Transverse colon (tissue), 4 donors: ENCODE measurements around the gene ITPR2. TPM values are rescaled to one million over a fixed set of nuclear protein-coding genes. Genes with fewer than 3 reads are reported as not detected.
"Not testable (repeated sequence)": the region's sequence is repeated elsewhere in the genome, so short reads cannot be mapped to it uniquely, and the experiment has no call there.

Source experiments
- DNase-seq: peaks from one replicate; pipeline ENCODE4 v3.0.0-alpha.2; 2019
- H3K27ac ChIP-seq, 4 donors: fragments of 200-600 bp; sonication (generic); 2 replicates each; pipeline ENCODE4 v1.5.1; 2016 to 2018; ENCODE audit warnings: inconsistent platforms in 4 of 4
- H3K27me3 ChIP-seq: fragments of 200-600 bp; sonication (generic); 2 replicates; pipeline ENCODE4 v1.5.1; 2017; ENCODE audit warnings: inconsistent platforms
- H3K36me3 ChIP-seq, 4 donors: fragments of 200-600 bp; sonication (generic); 2 replicates each; pipeline ENCODE4 v1.5.1; 2017 to 2019; ENCODE audit warnings: inconsistent platforms in 4 of 4
- H3K4me1 ChIP-seq, 4 donors: fragments of 200-600 bp; sonication (generic); 2 replicates each; pipeline ENCODE4 v1.5.1; 2017 to 2020; ENCODE audit warnings: inconsistent platforms in 4 of 4
- H3K4me3 ChIP-seq, 4 donors: fragments of 200-600 bp; sonication (generic); 1 replicate in 1 of 4; 2 replicates in 3 of 4; pipeline versions ENCODE4 v1.5.1 to v1.6.1; 2017 to 2019; ENCODE audit warnings: inconsistent platforms in 4 of 4
- H3K9me3 ChIP-seq, 2 donors: fragments of 200-600 bp; sonication (generic); 2 replicates each; pipeline ENCODE4 v1.5.1; 2017 to 2019; ENCODE audit warnings: inconsistent platforms in 2 of 2
- EP300 ChIP-seq: sonication (generic); formaldehyde crosslinking; IDR thresholded peaks from one replicate; pipeline ENCODE4 v1.6.1; 2017; ENCODE audit warnings: antibody characterized with exemption, low read depth
- POLR2A ChIP-seq: fragments of 450-650 bp; IDR thresholded peaks from one replicate; pipeline ENCODE4 v1.6.1; 2016; ENCODE audit warnings: antibody characterized with exemption, mild to moderate bottlenecking, moderate library complexity
- POLR2AphosphoS5 ChIP-seq, 3 donors: sonication (generic); formaldehyde crosslinking; IDR thresholded peaks; one replicate each; pipeline ENCODE4 v1.6.1; 2016; ENCODE audit warnings: antibody characterized with exemption in 3 of 3
- WGBS, 2 donors: methylation state at CpG; one replicate each; pipeline ENCODE4 v1.1.5; 2018; ENCODE audit warnings: low coverage in 1 of 2; 5-methylcytosine and 5-hydroxymethylcytosine counted together
- in situ Hi-C, 4 donors: fragments of 200-750 bp; cut with MboI; loops; one replicate each; pipeline versions ENCODE4 v1.15.0 to v1.15.1; 2017; ENCODE audit warnings: low sequenced_read_pairs in 3 of 4, low pct_ligation_motif_present in 1 of 4, low pct_unique_long_range_greater_than_20kb in 1 of 4
- intact Hi-C: fragments of 100-400 bp; cut with DNase I; formaldehyde crosslinking; loops from one replicate; pipeline ENCODE4 v1.15.1; 2023; ENCODE audit warnings: low total_unique reads
- total RNA-seq, 4 donors: library from RNA; depleted of rRNA; stranded (reverse); fragments of >200 nt; gene quantifications; one replicate each; pipeline ENCODE4 v1.1.0, GENCODE V29; 2016
- TF ChIP-seq, protein P1 (sequence below), 5 experiments: fragments of 200-600 bp in 3 of 5; fragments of 450-650 bp in 2 of 5; sonication (generic) in 3 of 5; IDR thresholded peaks; 1 replicate in 2 of 5; 2 replicates in 3 of 5; pipeline ENCODE4 v1.5.1; 2016 to 2017; ENCODE audit warnings: antibody characterized with exemption in 5 of 5, inconsistent platforms in 3 of 5, mild to moderate bottlenecking in 2 of 5, moderate library complexity in 1 of 5

The ITPR2 gene
- total RNA-seq, 4 donors from 2014 or later = 29.8 to 60.5 (median 41.2) TPM

DNA sequence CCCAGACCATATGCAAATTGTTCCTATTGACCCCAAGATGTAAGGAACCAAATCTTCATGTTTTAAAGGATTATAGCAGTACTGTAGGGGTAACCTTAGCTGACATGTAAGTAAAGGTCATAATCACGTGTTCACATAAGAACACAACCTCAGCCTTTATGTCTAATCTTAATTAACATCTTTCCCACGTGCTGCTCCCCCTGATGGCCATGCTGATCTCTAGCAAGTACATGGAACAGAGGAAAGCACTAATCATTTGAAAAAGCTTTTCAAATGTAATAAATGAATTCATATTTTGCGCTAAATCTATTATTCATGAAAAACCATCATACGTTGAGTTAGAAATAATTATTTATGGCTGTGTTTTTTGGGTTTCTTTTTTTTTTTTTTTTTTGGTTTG, 30.5 kb upstream of the ITPR2 start:
- Histone ChIP-seq H3K36me3 (no peaks in the 10 kb centered on the region), H3K4me1 (no peaks in the 10 kb centered on the region), H3K9me3 (no peaks in the 10 kb centered on the region), H3K27me3 (no peaks in the 10 kb centered on the region), H3K27ac (no peak overlapping the region), H3K4me3 (no peak overlapping the region)
- 61 to 62% methylated on average over 4 of the region's 4 CpGs for WGBS, 2 donors
- no peak for DNase-seq
- TF ChIP-seq POLR2AphosphoS5 (IDR thresholded peaks at IDR 0.05) (no peak), EP300 (no peak)
- intact Hi-C loops (no loop called here), in situ Hi-C loops (no loop called here)

DNA sequence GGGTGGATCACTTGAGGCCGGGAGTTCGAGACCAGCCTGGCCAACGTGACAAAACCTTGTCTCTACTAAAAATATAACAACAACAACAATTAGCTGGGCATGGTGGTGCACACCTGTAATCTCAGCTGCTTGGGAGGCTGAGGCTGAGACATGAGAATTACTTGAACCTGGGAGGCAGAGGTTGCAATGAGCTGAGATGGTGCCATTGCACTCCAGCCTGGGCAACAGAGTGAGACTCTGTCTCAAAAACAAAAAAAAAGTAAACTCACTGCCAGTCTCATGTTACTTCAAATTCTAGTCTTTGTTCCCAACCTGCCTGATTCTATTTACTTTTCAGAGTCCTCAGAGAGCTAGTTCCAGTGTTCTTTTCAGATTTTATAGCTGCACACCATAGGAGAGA, 29.8 kb upstream of the ITPR2 start:
- in situ Hi-C loops = not testable (repeated sequence)
- WGBS, 2 donors = 95 to 96% methylated on average over 3 of the region's 3 CpGs

DNA sequence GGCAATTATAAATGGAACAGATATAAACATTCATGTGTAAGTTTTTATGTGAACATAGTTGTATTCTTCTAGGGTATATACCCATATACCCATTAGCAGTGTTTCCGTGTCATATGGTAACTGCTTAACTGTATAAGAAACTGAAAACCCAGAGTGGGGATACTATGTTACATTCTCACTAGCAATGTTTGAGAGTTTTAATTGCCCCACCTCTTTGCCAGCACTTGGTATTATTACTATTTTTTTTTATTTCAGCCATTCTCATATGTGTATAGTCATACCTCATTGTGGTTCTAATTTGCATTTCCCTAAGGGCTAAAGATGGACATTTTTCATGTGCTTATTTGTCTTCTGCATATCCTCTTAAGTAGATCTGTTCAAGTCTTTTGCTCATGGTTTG, 28.7 kb upstream of the ITPR2 start:
- Histone ChIP-seq H3K27me3 (no peaks in the 10 kb centered on the region), H3K27ac (no peak overlapping the region), H3K36me3 (no peaks in the 10 kb centered on the region), H3K9me3 (no peaks in the 10 kb centered on the region), H3K4me3 (no peak overlapping the region), H3K4me1 (no peaks in the 10 kb centered on the region)
- WGBS, 2 donors = 91 to 100% methylated on average over 1 of the region's 1 CpG
- TF ChIP-seq EP300 = no peak
- no peak for TF ChIP-seq POLR2A
- no peak for TF ChIP-seq POLR2AphosphoS5 (IDR thresholded peaks at IDR 0.05)
- TF ChIP-seq, protein P1, sequence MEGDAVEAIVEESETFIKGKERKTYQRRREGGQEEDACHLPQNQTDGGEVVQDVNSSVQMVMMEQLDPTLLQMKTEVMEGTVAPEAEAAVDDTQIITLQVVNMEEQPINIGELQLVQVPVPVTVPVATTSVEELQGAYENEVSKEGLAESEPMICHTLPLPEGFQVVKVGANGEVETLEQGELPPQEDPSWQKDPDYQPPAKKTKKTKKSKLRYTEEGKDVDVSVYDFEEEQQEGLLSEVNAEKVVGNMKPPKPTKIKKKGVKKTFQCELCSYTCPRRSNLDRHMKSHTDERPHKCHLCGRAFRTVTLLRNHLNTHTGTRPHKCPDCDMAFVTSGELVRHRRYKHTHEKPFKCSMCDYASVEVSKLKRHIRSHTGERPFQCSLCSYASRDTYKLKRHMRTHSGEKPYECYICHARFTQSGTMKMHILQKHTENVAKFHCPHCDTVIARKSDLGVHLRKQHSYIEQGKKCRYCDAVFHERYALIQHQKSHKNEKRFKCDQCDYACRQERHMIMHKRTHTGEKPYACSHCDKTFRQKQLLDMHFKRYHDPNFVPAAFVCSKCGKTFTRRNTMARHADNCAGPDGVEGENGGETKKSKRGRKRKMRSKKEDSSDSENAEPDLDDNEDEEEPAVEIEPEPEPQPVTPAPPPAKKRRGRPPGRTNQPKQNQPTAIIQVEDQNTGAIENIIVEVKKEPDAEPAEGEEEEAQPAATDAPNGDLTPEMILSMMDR (IDR thresholded peaks at IDR 0.05) = no peak
- in situ Hi-C loops = no loop called here
- intact Hi-C loops = no loop called here
- no peak for DNase-seq

More for the DNA sequence above, 29.8 kb upstream of the ITPR2 start:
- intact Hi-C loops, H3K4me1 ChIP-seq, H3K36me3 ChIP-seq, DNase-seq, H3K27ac ChIP-seq, H3K4me3 ChIP-seq, H3K27me3 ChIP-seq, H3K9me3 ChIP-seq: not testable (repeated sequence)

DNA sequence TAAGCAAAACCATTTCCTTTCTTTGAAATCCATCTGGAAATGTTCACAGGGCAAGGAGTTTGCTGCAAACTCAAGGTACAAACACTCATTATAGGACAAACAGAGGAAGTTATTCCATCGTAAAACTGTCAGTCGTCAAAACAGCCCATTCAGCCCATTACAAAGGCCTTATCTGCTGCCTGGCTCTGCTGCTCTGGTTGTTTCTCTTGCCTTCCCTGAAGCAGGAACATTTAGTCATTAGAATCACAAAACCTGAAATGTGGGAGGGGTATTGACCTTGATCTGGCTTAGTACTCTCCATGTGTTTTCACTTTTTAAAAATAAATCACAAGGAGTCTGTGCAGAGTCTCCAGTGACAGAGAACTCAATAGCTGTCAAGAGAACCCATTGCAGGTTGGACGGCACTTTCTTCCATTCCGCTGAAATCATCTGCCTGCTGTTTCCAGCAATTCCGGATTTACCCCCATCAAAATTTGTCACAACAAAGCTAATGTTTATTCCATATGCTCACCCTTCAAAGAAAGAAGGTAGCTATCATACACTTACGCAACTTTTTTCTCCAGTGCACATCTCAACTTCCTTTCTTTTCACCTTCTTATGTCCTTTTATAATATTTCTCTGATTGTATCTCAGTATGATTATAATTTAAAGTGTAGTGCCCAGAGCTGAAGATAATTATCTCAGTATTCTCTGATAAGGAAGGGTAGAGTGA, 24.6 kb upstream of the ITPR2 start:
- H3K9me3 ChIP-seq = no peaks in the 10 kb centered on the region
- TF ChIP-seq POLR2AphosphoS5 (IDR thresholded peaks at IDR 0.05) (no peak), POLR2A (no peak), EP300 (no peak)
- TF ChIP-seq, protein P1 (IDR thresholded peaks at IDR 0.05) = no peak
- DNase-seq = no peak
- in situ Hi-C loops (no loop called here), intact Hi-C loops (loop anchor here (10.0 kb wide), 1 partner anchor 157 kb away; the partner anchor contains the start of gene TM7SF3)
- H3K4me3 ChIP-seq = no peak overlapping the region
- no peaks in the 10 kb centered on the region for H3K36me3 ChIP-seq
- WGBS, 2 donors = 45 to 55% methylated on average over 2 to 6 of the region's 6 CpGs
- H3K4me1 ChIP-seq = no peaks in the 10 kb centered on the region
- no peaks in the 10 kb centered on the region for H3K27me3 ChIP-seq
- H3K27ac ChIP-seq = no peak overlapping the region

DNA sequence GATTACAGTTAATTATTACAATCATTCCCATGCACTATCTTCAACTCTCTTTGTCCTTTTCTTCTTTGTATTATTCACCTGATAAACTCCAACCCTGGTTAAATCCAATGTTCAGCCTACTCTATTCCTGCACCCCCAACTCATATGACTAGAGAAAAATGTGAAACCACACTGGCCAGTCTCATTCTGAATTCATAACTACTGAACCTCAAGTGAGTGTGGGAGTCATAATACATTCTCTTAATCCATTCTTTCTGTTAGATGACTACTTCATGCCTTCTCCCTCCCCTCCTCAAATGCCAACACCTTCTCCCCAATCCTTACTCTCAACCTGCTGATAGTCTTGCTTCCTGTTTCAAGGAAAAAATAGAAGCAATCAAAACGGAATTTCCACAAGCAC, 22.3 kb upstream of the ITPR2 start:
- intact Hi-C loops = loop anchor here (10.0 kb wide), 1 partner anchor 159 kb away; the partner anchor contains the start of gene TM7SF3
- H3K4me1 ChIP-seq = no peaks in the 10 kb centered on the region

More for the DNA sequence above, 22.3 kb upstream of the ITPR2 start:
- DNase-seq = no peak
- in situ Hi-C loops = no loop called here
- no peaks in the 10 kb centered on the region for H3K27me3 ChIP-seq
- 50 to 74% methylated on average over 1 of the region's 1 CpG for WGBS, 2 donors
- no peaks in the 10 kb centered on the region for H3K36me3 ChIP-seq
- H3K4me3 ChIP-seq = no peak overlapping the region
- no peak overlapping the region for H3K27ac ChIP-seq
- TF ChIP-seq, protein P1 (IDR thresholded peaks at IDR 0.05) = no peak
- TF ChIP-seq POLR2AphosphoS5 (IDR thresholded peaks at IDR 0.05) (no peak), POLR2A (no peak), EP300 (no peak)
- H3K9me3 ChIP-seq = no peaks in the 10 kb centered on the region
